HK-2 (cell line): Measurements from ENCODE around the gene HPN.
A peak's percentile ranks its signal among the peaks of the same experiment; 100 is the strongest.
"Not testable (repeated sequence)": the region's sequence is repeated elsewhere in the genome, so short reads cannot be mapped to it uniquely, and the experiment has no call there.

ENCODE experiments used
- DNase-seq: peaks from one replicate; pipeline ENCODE4 v3.0.0-alpha.2; 2018; ENCODE audit not compliant: unreplicated experiment

The HPN gene

DNA sequence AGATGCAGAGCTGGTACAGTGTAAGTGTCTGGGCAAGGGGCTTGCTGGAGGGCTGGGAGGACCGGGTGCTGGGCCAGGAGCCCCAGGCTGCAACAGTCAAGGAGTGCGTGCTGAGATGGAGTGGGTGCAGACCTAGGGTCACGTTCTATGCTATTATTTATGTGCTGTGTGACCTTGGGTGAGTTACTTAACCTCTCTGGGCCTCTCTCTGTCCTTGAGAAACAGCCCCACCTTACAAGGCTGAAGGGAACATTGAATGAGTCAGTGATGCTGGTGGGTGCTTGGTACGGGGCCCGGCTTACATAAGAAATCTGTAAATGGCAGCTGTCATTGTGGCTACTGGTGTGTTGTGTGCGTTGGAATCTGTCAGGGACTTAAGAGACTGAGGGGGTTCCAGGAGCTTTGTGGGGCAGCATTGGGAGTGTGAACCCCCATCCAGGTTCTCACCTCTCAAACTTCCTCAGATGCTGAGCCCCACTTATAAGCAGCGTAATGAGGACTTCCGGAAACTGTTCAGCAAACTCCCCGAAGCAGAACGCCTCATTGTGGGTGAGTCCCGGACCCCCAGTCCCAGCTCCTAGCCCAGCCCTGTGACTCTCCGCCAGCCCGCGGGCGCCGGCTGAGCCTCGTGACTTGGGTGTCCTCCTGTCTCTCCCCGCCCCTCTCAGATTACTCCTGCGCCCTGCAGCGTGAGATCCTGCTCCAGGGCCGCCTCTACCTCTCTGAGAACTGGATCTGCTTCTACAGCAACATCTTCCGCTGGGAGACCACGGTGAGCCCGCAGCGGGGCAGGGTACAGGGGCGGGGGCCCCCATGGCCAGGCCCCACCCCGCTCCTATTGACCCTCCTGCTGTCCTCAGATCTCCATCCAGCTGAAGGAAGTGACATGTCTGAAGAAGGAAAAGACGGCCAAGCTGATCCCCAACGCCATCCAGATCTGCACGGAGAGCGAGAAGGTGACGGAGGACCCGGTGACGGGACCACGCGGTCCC, 31.8 kb upstream of the HPN start:
- no peak for DNase-seq

DNA sequence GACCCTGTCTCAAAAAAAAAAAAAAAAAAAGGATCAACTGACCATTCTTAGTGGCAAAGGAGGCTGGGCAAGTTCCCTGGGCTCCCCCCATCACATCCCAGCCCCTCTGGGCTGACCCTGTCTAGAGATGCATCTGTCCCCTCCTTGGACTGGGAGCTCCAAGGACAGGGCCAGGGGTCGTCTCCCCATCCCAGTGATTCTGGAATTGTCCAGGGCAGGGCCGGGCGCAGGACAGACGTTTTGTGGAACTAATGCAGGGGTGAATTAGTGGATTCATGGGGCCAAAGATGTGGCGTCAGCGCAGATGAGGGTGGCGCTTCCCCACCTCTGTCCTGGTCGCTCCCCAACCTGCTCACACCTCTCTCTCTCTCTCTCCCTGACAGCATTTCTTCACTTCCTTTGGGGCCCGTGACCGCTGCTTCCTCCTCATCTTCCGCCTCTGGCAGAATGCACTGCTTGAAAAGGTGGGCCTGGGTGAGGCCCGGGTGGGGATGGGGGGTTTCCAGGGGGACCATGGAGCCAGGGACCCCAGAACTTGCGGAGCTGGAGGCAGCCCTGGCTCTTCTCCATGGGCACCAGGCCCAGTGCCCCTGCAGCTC, 30.3 kb upstream of the HPN start:
- no peak for DNase-seq

DNA sequence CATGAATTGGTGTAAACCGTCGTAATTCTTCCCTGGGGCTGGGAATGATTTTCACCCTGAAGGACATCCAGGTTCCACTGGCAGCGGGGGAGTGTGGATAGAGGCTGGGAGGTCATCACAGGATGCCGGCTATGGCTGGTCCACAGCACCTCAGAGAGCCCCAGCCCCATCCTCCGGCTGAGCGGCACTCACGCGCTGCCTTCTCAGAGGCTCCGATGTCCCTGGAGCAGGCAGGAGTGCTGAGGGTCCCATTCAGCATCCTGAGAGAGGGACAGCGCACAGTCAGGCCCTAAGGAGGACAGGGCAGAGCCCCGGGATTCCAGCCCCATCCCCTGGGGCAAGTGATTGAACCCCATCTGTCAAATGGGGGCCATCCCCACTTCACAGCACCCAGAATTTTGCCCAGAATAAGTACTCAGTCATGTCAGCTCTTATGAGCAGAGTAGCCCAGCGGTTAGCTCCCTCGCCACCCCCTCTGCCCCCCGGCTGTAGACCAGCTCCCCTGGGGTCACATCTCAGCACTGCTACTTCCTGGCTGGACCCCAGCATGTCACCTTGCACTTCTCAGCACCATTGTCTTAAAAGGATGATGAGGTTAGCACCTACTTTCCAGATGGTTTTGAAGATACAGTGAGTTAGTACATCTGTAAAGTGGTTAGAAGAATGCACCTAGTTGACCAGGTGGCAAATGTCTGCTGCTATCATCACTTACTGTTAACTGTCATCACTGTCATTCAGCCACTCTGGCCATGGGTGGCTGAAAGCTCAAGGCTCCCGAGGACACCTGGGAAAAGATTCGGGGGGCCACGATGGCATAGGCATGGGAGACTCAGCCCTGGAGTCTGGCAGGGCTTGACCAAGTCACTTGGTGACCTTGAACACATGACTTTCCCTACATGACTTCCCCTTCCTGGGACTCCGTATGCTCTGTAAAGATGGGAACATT, 29.5 kb upstream of the HPN start:
- no peak for DNase-seq

DNA sequence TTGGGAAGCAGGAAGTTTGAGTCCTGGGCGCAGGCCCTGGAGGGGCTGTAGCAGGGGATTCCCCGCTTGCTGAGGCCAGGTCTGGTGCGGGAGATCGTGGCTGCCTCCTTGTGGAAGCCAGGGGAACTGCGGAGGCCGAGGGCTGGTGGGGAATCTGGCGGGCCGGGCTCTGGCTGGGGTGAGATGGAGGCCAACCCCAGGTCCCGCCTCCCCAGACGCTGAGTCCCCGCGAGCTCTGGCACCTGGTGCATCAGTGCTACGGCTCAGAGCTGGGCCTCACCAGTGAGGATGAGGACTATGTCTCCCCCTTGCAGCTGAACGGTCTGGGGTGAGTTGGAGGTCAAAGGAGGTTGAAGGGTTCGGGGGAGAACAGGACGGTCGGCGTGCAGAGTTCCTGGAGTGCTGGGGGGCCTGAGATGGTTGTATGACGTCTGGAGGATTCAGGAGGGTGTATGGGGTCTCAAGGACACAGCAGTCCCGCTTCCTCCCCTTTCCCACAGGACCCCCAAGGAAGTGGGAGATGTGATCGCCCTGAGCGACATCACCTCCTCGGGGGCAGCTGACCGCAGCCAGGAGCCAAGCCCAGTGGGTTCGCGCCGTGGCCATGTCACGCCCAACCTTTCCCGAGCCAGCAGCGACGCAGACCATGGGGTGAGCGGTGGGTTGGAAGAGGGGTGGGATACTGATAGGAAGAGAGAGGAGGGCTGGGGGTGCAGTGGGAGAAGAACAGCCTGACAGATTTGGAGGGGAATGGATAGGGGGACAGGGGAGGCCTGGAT, 28.3 kb upstream of the HPN start:
- peak; percentile 64 for DNase-seq

DNA sequence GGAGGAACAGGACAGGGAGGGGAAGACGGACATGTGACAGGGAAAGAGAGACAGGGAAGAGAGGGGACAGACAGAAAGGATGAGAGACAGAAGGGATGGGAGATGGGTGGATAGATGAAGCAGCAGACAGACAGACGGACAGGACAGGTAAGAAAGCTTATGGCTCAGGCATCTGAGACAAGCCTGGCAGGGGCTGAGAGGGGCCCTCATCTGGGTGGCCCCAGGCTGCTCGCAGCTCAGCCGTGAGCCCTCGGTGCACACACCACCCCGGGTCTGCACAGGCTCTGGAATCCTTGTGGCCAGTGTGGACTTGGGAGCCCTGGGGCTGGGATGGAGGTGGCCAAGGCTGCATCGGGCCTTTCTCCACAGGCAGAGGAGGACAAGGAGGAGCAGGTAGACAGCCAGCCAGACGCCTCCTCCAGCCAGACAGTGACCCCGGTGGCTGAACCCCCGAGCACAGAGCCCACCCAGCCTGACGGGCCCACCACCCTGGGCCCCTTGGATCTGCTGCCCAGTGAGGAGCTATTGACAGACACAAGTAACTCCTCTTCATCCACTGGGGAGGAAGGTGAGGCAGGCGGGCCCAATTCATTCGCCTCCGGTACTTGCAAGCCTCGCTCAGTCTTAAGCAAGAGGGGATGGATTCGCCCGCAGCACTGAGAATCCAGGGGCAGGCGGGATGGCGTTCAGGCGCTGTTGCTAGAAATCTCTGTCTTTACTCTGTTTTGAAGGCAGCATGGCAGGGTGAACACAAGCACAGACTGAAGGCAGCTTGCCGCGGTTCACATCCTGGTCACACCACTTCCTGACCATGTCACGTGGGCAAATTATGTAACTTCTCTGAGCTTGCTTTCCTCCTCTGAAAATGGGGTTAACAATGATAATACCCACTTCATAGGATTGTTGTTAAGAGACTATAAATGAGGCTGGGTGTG, 27.4 kb upstream of the HPN start:
- DNase-seq, result no peak

DNA sequence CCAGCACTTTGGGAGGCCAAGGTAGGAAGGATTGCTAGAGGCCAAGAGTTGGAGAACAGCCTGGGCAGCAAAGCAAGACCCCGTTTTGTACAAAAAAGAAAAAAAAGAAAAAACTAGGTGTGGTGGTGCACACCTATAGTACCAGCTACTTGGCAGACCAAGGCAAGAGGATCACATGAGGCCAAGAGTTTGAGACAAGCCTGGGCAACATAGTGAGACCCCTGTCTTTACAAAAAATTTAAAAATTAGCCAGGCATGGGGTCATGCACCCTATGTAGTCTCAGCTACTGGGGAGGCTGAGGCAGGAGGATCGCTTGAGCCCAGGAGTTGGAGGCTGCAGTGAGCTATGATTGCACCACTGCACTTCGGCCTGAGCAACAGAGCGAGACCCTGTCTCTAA, 26.7 kb upstream of the HPN start:
- DNase-seq, result not testable (repeated sequence)

DNA sequence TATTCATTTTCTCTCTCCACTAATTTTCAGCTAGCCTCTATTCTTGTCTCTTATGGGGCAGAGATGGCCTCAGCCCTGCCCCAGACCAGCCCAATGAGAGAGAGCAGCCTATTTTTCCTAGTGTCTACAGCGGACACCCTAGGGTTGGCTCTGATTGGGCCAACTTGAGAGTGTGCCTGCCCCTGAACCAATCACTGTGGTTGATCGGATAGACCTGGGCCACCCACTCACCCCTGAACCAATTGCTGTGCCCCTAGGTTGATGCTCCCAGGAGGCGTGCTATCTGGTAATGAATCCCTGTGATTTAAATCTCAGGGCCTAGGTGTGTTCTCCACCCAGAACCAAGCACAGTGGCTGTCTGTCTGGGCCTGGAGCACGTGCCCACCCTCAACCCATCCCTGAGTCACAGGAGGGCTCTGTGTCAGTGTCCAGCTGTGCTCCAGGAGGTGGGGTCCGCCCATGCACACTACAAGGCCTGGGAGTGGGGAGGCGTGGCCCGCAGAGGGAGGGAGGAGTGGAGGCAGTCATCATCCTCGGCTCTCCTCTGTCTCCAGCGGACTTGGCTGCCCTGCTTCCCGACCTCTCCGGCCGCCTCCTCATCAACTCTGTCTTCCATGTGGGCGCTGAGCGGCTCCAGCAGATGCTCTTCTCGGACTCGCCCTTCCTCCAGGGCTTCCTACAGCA, 26.1 kb upstream of the HPN start:
- DNase-seq, result no peak

DNA sequence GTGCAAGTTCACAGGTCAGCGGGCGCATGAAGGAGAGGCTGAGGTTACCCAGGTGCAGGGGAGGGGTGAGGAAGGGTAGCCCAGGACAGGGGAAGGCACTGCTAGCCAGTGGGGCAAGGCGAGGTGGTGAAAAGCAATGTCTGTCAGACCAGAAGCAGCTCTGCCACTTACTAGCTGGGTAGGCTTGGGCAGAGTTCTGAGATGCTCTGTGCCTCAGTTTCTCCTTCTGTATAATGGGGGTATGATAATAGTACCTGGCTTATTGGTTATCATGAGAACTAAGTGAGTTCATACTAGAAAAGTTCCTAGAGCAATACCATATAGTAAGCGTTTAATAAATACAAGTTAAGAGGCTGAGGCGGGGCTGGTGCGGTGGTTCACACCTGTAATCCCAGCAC, 25.6 kb upstream of the HPN start:
- DNase-seq, result no peak

DNA sequence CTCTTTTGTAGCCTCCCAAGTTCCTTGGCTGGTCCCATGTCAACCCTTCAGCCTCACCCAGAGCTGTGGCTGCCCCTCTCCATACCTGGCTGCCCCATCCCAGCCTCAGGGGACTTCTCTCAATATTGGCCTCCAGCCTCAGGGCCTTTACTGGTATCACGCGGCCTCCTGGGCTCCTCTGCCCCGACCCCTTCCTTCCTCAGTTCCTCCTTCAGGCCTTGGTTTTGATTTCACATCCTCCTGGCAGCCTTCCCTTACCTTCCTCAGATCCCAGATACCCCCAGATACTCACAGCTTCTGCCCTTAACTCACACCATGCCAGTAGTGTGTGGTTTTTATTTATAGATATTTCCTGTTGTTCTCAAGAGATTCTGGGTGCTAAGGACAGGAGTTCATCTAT, 24.0 kb upstream of the HPN start:
- no peak for DNase-seq

DNA sequence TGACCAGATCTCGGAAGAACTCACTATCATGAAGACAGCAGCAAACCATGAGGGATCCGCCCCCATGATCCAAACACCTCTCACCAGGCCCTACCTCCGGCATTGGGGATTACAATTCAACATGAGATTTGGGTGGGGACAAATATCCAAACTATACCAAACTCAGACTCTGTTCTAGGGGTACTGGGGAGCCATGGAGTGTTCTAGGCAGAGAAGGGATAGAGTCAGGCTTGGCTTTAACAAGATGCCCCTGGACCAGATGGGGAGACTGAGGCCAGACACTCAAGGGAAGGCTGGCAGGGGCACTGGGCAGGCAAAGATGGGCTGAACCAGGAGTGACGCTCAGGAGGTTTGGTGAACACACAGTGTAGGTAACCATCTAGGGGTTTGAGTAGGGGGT, 23.1 kb upstream of the HPN start:
- no peak for DNase-seq

DNA sequence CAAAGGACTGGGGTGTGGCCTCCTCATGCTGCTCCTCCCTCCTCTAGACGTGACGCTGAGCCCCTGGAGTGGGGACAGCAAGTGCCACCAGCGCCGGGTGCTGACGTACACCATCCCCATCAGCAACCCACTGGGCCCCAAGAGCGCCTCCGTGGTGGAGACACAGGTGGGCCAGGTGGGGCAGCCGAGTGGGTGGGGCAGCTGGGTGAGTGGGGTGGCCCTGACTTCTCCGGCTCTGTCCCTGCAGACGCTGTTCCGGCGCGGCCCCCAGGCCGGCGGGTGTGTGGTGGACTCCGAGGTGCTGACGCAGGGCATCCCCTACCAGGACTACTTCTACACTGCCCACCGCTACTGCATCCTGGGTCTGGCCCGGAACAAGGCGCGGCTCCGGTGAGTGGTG, 22.4 kb upstream of the HPN start:
- no peak for DNase-seq

DNA sequence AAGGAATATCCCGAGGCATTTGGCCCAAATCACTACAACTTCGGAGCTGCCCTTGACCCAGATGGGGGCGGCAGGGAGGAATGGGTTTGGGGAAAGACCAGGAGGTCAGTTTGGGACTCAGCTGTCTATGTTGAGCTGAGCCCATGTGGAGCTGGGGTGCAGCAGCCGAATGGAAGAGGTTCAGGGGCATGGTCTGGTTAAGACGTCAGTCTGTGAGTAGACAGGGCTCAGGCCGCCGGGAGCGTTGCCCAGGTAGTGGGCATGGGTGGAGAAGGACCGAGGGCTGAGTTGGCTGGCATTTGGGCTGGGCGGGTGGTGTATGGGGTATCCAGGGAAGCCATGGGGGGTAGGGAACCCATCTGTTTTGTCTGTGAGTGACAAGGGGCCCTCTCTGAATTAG, 20.5 kb upstream of the HPN start:
- no peak for DNase-seq

DNA sequence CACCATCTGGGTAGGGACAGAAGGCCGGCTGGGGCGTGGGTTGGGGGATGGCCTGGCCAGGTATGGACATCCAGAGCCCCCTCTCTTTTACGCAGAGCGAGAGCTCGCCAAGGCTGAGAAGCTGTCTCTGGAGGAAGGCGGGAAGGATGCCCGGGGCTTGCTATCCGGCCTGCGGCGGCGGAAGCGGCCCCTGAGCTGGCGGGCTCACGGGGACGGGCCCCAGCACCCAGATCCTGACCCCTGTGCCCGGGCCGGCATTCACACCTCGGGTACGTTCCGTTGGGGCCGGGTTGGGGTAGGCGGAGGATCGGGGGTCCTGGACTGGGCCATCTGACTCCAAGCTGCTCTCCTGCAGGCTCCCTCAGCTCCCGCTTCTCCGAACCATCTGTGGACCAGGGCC, 19.9 kb upstream of the HPN start:
- DNase-seq, result no peak

DNA sequence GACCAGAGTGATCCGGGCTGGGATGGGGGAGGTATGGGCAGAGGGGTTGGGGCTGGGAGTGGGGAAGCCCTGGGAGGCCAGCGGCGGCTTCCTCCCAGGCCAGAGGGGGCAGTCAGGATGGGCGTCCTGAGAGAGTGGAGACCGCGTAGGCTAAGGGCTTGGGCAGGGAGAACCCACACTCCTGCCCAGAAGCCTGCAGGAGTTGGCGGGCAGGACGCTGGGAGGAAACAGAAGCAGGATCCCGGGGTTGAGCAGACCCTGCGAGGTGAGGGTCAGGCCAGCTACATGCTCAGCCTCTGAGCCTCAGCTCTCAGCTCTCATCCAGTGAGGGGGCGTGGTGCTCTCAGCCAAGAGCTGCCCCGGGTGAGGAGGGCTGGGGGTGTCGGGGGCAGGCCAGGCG, 19.1 kb upstream of the HPN start:
- no peak for DNase-seq

DNA sequence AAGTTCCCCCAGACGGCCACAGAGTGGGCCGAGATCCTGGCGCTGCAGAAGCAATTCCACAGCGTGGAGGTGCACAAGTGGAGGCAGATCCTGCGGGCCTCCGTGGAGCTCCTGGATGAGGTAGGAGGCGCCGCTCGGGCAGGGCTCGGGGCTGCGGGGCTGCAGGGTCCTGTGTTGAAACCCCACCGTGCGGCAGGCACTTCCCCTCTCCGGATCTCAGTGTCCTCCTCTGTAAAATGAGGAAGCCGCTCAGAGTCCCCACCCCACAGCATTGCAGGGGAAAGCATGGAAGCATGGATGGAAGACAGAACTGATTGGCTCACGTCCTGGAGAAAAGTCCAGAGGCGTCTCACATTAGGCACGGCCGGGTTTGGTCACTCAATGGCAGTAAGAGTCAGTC, 18.1 kb upstream of the HPN start:
- no peak for DNase-seq

DNA sequence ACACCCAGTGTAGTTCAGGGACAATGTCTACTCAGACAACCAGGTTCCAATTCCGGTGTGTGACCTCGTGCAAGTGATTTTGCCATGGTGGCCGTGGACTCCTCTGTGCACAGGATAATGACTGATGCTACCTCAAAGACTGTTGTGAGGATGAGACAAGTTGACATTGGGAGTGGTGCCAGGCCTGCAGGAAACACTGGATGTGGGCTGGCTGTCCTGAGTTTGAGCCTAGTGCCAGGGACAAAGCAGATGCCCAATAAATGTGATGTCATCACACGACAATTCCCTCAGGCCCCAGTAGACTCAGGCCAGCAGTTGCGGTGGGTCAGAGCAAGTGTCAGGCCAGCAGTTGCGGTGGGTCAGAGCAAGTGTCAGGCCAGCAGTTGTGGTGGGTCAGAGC, 17.4 kb upstream of the HPN start:
- no peak for DNase-seq

DNA sequence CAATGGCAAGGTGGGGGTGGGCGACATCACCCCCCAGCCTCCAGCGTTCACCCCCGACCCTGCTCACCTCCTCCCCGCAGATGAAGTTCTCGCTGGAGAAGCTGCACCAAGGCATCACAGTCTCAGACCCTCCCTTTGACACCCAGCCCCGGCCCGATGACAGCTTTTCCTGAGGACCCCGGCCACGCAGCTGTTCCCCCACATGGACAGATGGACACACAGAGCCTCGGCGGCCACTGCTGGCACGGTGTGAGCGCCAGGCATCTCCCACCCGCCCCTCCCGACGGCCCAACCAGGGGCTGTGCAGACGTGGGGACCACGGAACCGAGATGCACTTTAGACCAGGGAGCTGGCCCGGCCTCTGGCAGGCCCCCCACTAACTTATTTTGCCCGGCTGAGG, 15.6 kb upstream of the HPN start:
- no peak for DNase-seq

DNA sequence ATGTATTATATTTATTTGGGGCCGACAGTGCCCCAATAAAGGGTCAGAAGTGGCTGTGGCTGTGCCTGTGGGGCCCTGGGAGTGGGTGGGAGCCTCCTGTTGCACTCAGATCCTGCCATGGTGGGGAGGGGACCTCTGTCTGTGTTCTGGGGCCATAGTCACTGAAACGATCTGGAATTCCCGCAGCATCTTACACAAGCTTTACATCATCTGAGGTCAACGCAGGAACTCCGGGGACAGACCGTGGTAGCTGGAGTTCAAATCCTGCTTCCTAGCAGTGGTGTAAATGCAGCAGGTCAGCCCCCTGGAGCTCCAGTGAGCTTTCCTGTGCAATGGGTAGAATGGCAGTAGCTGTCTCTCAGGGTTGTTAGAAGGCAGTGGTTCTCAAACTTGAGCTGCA, 15.1 kb upstream of the HPN start:
- no peak for DNase-seq

DNA sequence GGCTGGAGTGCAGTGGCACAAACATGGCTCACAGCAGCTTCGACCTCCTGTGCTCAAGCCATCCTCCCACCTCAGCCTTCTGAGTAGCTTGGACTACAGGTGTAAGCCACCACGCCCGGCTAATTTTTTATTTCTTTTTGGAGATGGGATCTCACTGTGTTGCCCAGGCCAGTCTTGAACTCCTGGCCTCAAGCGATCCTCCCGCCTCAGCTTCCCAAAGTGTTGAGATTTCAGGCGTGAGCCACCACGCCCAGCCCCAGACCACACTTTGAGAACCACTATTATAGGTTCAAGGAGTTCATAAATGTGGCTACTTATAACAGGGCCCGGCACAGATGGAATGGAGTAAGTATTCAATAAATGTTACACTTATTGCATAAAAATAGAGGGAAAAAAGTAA, 14.5 kb upstream of the HPN start:
- no peak for DNase-seq
